GM06990 (cell line): ENCODE data around the gene CD1D.

Experiments used
- DNase-seq: peaks from one replicate; pipeline ENCODE4 v3.0.0-alpha.2; 2011; ENCODE audit not compliant: insufficient read length; ENCODE audit errors: extremely low read depth
- H3K27me3 ChIP-seq: replicated peaks from 2 replicates; pipeline ENCODE4 v1.6.0; 2011; ENCODE audit warnings: low read length; ENCODE audit not compliant: control insufficient read depth, insufficient read depth
- H3K36me3 ChIP-seq: 2 replicates; pipeline ENCODE4 v1.5.1; 2011; ENCODE audit warnings: low read length; ENCODE audit not compliant: control insufficient read depth, insufficient read depth
- H3K4me3 ChIP-seq: replicated peaks from 2 replicates; pipeline ENCODE4 v1.5.1; 2011; ENCODE audit warnings: low read depth, mild to moderate bottlenecking, control low read depth, low read length
- CTCF ChIP-seq: IDR thresholded peaks from 2 replicates; pipeline ENCODE4 v1.5.1; 2011; ENCODE audit warnings: low read length, control low read depth, mild to moderate bottlenecking, inconsistent platforms; ENCODE audit not compliant: insufficient read depth, poor library complexity, severe bottlenecking

The CD1D gene

GRCh38 chr1:158177700-158178450 is 2.8 kb upstream of the CD1D start:
- Histone ChIP-seq H3K27me3 (peaks cover 5% of the 10 kb centered on the region), H3K36me3 (no peaks in the 10 kb centered on the region), H3K4me3 (no peak overlapping the region)
- no peak for TF ChIP-seq CTCF
- peak; percentile 40 for DNase-seq

GRCh38 chr1:158179301-158180041 is 1.2 kb upstream of the CD1D start:
- Histone ChIP-seq H3K4me3 (no peak overlapping the region), H3K36me3 (no peaks in the 10 kb centered on the region), H3K27me3 (peaks cover 7% of the 10 kb centered on the region)
- DNase-seq, result peak; percentile 41
- peak; percentile 27 for TF ChIP-seq CTCF

GRCh38 chr1:158181577-158181922 is 855 bp downstream of the CD1D start:
- Histone ChIP-seq H3K36me3 (no peaks in the 10 kb centered on the region), H3K4me3 (no peak overlapping the region), H3K27me3 (peaks cover 7% of the 10 kb centered on the region)
- no peak for TF ChIP-seq CTCF
- no peak for DNase-seq

- Histone ChIP-seq H3K4me3 (no peak overlapping the region), H3K27me3 (peaks cover 7% of the 10 kb centered on the region), H3K36me3 (no peaks in the 10 kb centered on the region)
- no peak for TF ChIP-seq CTCF
- DNase-seq, result no peak
Observed at GRCh38 chr1:158185770-158186169, 5.1 kb downstream of the CD1D start.

- no peak for DNase-seq
- no peak for TF ChIP-seq CTCF
- no peaks in the 10 kb centered on the region for H3K36me3 ChIP-seq
- peaks cover 7% of the 10 kb centered on the region for H3K27me3 ChIP-seq
- H3K4me3 ChIP-seq, result no peak overlapping the region
Observed at GRCh38 chr1:158186180-158186579, 5.5 kb downstream of the CD1D start.
